Measurements from ENCODE around the gene CCM2.

CCM2 gene

DNA sequence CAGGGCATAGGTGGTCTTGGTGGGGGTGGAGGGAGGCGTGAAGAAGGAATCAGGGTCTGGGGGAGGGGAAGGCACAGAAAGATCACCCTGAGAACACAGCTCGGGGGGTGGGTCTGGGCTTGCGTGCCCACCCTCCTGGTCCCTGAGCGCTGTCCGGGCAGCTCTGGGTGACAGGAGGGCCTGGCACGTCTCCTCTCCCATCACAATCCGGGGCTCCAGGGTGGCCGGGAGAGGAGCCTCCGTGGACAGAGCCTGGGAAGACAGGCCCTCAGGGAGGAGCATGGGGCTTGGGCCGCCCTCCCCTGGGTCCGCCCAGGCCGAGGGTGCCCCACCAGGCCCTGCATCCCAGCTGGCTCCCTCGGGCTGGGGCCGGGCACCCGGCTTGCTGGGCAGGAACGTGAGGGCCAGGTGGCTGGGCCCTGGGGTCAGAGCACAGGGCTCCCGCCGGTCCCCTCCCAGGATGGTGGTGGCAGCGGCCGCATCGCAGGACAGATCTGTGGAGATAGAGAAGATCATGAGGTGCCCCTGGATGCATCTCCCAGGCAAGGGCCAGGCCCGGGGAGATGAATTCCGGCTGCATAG, 85.7 kb downstream of the CCM2 start:
- H3K27ac ChIP-seq: peak overlapping the region; percentile 35
- POLR2A ChIA-PET (ENCODE audit: low non-redundant PET): no interaction called here
- TF ChIP-seq, protein P1, sequence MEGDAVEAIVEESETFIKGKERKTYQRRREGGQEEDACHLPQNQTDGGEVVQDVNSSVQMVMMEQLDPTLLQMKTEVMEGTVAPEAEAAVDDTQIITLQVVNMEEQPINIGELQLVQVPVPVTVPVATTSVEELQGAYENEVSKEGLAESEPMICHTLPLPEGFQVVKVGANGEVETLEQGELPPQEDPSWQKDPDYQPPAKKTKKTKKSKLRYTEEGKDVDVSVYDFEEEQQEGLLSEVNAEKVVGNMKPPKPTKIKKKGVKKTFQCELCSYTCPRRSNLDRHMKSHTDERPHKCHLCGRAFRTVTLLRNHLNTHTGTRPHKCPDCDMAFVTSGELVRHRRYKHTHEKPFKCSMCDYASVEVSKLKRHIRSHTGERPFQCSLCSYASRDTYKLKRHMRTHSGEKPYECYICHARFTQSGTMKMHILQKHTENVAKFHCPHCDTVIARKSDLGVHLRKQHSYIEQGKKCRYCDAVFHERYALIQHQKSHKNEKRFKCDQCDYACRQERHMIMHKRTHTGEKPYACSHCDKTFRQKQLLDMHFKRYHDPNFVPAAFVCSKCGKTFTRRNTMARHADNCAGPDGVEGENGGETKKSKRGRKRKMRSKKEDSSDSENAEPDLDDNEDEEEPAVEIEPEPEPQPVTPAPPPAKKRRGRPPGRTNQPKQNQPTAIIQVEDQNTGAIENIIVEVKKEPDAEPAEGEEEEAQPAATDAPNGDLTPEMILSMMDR (conservative IDR thresholded peaks at IDR 0.05; ENCODE audit: low read depth): no peak
- CTCF ChIA-PET: no interaction called here
- DNase-seq (ENCODE audit: low spot score): no peak

- TF ChIP-seq, protein P1 (conservative IDR thresholded peaks at IDR 0.05; ENCODE audit: low read depth): no peak
- H3K27ac ChIP-seq: peak overlapping the region; percentile 35
- ChIA-PET CTCF (no interaction called here), POLR2A (ENCODE audit: low non-redundant PET) (interaction anchor here (0.5 kb wide), 1 partner anchor 88 kb away, joined by 6 read pairs; no protein-coding TSS in a partner anchor)
- no peak for DNase-seq (ENCODE audit: low spot score)
Measured at GRCh38 chr7:45086331-45087065, 86.5 kb downstream of the CCM2 start.

- POLR2A ChIA-PET (ENCODE audit: low non-redundant PET): interaction anchor here (0.5 kb wide), 1 partner anchor 89 kb away, joined by 6 read pairs; no protein-coding TSS in a partner anchor
- TF ChIP-seq, protein P1 (conservative IDR thresholded peaks at IDR 0.05; ENCODE audit: low read depth): no peak
- CTCF ChIA-PET: no interaction called here
- peak overlapping the region; percentile 35 for H3K27ac ChIP-seq
- DNase-seq (ENCODE audit: low spot score): no peak
Measured at GRCh38 chr7:45087301-45088145, 87.5 kb downstream of the CCM2 start.

DNA sequence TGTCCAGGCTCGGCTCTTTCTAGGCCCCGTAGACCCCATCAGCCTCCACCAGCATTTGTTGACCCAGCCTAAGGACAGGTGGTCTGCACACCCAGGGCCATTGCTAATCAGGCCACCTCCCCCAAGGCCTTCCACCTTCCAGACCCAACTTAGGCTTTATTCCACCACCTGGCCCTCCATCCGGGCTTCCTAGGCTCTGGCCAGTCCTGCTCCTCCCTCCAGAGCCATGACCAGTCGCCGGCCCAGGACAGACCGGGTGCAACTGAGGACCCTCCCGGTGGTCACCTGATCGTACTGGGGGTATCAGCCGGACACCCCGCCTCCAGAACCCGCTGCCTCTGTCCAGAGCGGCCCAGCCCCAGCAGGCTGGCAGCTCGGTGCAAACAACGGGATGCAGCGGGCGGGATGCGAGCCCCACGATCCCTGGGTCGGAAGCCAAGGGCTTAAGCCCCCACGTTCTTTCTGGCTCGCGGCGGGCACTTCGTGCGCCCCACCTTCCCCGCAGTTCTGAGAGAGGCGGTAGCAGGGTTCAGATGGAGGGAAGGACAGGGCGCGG, 88.2 kb downstream of the CCM2 start:
- TF ChIP-seq, protein P1 (conservative IDR thresholded peaks at IDR 0.05; ENCODE audit: low read depth): no peak
- H3K27ac ChIP-seq: peak overlapping the region; percentile 31; the same call in 1 of the 2 replicates
- ChIA-PET POLR2A (ENCODE audit: low non-redundant PET) (no interaction called here), CTCF (no interaction called here)
- DNase-seq (ENCODE audit: low spot score): no peak

DNA sequence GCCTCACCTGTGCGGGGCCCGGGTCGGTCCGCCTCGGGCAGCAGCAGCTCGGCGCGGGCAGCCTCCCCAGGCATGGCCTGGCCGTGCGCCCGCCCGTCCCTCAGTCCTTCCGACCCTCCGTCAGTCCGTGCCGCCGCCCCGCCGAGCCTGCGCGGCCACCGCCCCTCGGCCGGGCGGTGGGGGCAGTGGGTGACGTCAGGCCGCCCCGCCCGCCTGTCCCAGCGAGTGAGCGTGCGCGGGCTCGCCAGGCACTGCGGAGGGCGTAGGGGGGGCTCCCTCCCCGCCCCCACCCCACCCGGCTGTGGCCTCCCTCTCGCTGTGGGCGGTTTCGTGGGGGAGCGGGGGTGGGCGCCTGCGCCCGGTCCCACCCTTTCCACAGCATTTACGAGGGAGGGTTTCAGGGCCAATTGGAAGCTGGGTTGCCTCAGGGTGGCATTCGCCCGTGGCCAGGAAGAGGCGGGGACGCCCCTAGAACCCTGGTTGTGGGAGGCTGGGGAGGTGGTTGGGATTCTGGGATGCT, 88.9 kb downstream of the CCM2 start, which contains the start of gene NACAD:
TSS of gene NACAD (minus strand) at position 149 of the 520 bp plus-strand sequence. CDS start at position 74, 75 bp downstream.
- TF ChIP-seq, protein P1 (conservative IDR thresholded peaks at IDR 0.05; ENCODE audit: low read depth): no peak
- peak; percentile 35 for DNase-seq (ENCODE audit: low spot score)
- H3K27ac ChIP-seq: peak within 1 kb of the TSS; percentile 31
- CTCF ChIA-PET: no interaction called here
- POLR2A ChIA-PET (ENCODE audit: low non-redundant PET): no interaction called here
